ENCODE data around the gene SEMA4G.

Gene SEMA4G

DNA sequence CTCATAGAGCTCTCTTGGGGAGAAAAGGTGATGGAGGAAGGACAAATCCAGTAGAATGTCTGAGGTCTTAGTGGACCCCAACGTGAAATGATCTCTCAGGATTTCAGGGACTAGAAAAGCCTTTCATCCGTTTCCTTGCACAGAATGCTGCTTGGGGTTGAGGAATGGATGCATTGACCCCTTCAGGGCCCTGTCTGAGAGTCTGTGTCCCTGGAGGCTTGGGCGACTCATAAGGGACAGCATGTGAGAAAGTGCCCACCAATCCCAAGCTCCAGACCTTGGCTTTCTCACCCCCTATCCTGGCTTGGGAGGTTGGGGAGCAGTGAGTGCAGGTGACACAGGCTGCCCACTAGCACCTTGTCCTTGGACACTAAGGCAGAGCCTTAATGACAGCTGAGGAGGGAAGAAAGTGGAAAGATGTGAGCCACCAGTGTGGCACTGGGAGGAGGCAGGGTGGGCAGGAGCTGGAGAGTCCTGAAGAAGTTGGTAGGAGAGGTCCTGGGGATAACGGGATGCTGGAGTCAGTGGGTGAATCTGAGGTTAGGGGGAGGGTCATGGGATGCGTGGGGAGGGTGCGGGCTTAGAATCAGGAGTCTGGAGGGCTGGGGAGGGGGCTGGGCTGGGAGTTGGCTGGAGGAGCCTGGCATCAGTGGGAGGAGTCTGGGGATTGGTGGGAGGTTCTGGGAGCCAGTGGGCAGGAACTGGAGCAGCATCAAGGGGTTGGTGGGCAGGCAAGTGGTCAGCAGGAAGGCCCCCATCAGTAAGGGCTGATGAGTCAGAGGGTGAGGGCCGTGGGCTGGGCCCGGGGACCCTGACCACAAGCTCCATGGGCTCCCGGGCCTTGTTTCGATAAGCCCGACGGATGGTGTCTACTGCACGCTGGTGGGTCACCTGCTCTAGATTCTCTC is 38.9 kb downstream of the SEMA4G start:
- no peak for DNase-seq

GRCh38 chr10:101008823-101009423 is 39.6 kb downstream of the SEMA4G start:
- DNase-seq = no peak

- DNase-seq = no peak
Observed at GRCh38 chr10:101010329-101010728, 41.0 kb downstream of the SEMA4G start.

- no peak for DNase-seq
Observed at GRCh38 chr10:101011517-101012423, 42.5 kb downstream of the SEMA4G start.

DNA sequence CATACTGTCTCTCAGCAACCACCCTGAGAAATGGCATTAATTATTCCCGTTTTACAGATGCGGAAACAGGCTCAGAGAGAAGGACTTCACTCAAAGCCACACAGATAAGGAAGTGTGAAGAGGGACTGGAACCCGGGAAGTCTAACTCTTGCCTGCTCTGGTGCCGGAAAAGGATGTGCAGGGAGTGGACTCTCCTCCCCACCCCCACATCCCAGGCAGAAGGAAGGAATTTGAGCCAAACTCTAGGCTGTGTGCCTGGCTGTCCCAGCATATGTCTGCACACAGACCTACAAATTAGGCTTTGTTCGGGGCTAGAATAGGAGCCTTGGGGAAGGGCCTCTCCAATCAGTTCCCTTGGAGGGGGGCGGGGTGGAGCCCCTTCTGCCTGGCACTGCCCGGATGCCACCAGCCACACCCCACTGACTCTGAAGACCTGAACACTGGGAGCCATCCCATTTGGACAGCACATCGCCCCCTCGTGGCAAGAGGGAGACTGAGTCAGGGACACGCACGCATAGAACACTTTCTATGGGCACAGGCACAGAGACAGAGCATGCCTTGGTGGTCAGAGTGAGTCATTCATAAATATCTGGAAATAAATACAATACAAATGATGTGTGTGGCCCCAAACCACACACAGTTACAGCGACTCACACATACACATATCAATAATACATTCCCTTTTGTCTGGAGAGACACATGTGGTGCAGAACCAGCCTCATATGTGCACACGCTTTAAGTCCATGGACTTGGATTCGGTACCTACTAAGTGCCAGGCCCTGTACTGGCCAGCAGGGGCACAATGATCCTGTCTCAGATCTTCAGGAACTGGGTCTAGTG is 43.4 kb downstream of the SEMA4G start:
- peak; percentile 88 for DNase-seq

- DNase-seq = no peak
Observed at GRCh38 chr10:101013365-101013825, 44.1 kb downstream of the SEMA4G start.

DNA sequence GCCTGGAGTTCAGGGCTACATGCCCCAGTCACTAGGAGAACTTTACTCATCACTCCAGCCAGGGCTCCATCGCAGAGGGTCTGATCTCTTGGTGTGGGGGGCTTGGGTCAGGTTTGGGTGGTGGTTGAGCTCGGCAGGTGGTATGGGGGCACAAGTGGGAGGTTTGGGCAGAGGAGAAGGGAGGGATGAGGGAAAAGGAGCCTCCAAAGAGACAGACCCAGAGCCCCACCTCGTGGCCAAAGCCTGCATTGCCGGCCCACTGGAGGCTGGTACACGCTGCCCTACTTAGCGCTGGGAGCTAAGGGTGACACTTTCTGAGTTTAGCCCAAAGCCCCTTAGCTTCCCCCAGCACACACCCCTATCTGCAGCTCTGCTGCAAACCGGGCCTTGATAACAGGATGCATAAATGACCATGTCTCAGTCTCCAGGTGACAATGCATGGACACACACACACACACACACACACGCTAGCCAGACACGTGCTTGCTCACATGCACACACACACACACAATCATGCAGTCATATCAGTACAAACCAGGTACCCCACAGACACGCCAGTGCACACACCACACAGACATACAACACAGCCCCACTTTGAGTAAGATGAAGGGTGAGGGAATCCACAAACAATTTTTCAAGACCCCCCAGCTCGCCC is 45.1 kb downstream of the SEMA4G start:
- DNase-seq = peak; percentile 86

- DNase-seq = peak; percentile 55
Observed at GRCh38 chr10:101014966-101015581, 45.8 kb downstream of the SEMA4G start.

DNA sequence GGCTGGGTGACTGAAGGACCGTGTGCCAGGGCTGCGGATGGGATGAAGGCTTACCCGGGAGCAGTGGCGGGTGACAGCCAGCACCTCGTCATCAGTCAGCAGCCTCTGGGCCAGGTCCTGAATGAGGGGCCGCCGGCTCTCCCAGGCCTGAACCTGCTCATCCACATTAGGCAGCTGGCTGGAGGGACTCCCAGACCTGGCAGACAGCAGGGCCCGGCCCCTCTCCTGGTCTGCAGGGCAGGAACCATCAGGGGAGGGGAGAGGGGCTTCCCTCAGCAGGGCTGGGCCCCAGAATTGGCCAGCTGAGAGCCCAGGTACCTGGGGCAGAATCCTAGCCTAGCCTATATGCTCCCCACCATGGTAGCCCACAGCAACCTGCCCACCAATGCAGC is 46.3 kb downstream of the SEMA4G start:
- no peak for DNase-seq

- no peak for DNase-seq
Observed at GRCh38 chr10:101016814-101017213, 47.5 kb downstream of the SEMA4G start.

DNA sequence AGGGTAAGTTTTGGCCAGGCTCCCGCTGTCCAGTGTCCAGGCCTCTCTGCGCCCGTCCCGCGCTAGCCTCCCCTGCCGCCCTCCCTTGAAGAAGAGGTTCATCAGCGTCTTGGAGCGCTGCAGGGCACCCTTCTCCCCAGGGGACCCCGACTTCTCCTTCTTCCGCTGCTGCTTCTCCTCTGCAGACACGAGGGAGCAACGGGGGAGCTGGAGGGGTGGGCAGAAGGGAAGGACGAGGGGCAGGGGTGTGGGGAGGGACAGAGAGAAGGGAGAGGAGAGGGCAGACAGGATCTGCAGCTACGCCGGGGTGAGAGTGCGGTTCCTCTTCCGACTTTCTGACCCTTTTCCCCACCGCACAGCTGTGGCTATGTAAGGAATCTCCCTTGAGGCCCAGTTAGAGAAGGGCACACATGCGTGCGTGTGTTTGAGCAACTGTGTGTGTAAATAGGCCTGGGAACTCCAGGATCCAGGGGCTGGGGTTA is 48.9 kb downstream of the SEMA4G start:
- peak; percentile 72 for DNase-seq

- peak; percentile 89 for DNase-seq
Observed at GRCh38 chr10:101018600-101019439, 49.5 kb downstream of the SEMA4G start.
